ENCODE measurements around the gene ODF4.

The ODF4 gene

DNA sequence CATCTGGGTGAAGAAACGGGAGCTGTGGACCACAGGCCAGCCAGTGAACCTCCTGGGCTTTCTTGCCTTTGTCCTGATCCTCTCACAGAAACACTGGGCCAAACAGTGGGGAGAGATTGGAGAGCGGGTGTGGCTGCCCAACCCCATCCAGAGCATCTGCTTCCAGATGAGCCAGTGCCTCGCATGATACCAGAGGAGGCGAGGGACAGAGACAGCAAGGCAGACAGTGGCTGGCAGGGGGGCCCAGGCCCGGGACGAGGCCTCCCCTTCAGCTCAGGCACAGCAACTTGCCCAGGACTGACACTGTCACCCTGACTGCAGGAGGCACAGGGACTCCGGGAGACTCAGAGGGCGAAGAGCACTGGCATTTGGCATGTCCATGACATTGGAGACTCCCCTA is 17.6 kb upstream of the ODF4 start:
- Histone ChIP-seq H3K9me3 (ENCODE audit: control insufficient read depth, insufficient read depth, low read length) (no peaks in the 10 kb centered on the region), H3K4me2 (ENCODE audit: low read length) (no peak overlapping the region), H3K9me2 (replicated peaks; ENCODE audit: control insufficient read depth, low read length) (no peaks in the 10 kb centered on the region), H3K79me2 (ENCODE audit: control insufficient read depth, low read length) (no peaks in the 10 kb centered on the region), H3K36me3 (ENCODE audit: control insufficient read depth, low read length) (no peaks in the 10 kb centered on the region), H3F3A (ENCODE audit: control insufficient read depth, insufficient read depth) (no peaks in the 10 kb centered on the region), H3K4me1 (ENCODE audit: control insufficient read depth, low read length) (peaks cover 8% of the 10 kb centered on the region), H4K20me1 (ENCODE audit: control insufficient read depth, insufficient read depth, low read depth, low read length) (no peaks in the 10 kb centered on the region), H3K27me3 (ENCODE audit: control insufficient read depth, low read length) (peaks cover 16% of the 10 kb centered on the region), H3K4me3 (ENCODE audit: low read length) (no peak overlapping the region), H3K27ac (ENCODE audit: low read depth, low read length) (no peak overlapping the region)
- no peak for TF ChIP-seq EZH2phosphoT487 (IDR thresholded peaks at IDR 0.05; ENCODE audit: borderline replicate concordance, low read length)
- TF ChIP-seq CTCF (IDR thresholded peaks at IDR 0.05; ENCODE audit: low read depth, low read length, poor library complexity, severe bottlenecking), result no peak

DNA sequence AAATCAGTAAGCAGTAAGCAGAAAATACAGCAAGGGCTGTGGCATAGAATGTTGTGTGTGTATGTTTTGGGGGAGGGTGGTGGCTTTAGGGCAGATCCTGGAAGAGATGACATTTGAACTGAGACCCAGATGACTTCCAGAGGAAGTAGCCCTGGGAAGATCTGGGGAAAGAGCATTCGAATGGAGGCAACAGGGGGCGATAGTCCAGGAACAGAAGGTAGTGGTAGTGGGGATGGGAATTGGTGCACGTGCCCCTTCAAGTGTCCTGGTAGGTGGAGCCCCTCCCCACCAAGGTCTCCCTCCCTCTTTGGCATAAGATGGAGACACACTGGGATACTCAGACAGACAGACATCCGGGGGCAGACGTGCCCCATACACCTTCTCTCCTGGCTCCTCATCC is 15.5 kb upstream of the ODF4 start:
- H3K9me2 ChIP-seq (replicated peaks; ENCODE audit: control insufficient read depth, low read length), result no peaks in the 10 kb centered on the region
- TF ChIP-seq CTCF (IDR thresholded peaks at IDR 0.05; ENCODE audit: low read depth, low read length, poor library complexity, severe bottlenecking), result no peak
- no peak for TF ChIP-seq EZH2phosphoT487 (IDR thresholded peaks at IDR 0.05; ENCODE audit: borderline replicate concordance, low read length)

DNA sequence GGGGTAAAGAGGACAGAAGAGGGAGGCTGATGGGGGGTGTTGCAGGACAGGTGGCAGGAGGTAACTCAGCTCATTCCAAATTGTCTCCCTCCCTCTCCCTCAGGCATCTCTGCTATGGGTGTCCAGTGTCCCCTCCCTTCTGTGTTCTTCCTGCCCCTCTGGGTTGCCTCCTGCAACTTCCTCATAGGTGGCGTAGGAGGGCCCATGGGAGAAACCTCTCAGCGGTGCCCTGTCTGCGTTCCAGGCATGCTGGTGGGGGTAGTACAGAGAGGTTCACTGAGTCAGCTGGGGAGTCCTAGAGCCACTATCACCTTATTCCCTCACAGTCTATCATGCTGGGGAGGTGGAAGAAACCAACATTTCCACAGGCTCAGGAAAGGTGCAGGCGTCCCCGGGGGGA is 14.7 kb upstream of the ODF4 start:
- peaks cover 8% of the 10 kb centered on the region for H3K4me1 ChIP-seq (ENCODE audit: control insufficient read depth, low read length)
- no peaks in the 10 kb centered on the region for H3K9me2 ChIP-seq (replicated peaks; ENCODE audit: control insufficient read depth, low read length)
- no peak for TF ChIP-seq CTCF (IDR thresholded peaks at IDR 0.05; ENCODE audit: low read depth, low read length, poor library complexity, severe bottlenecking)
- TF ChIP-seq EZH2phosphoT487 (IDR thresholded peaks at IDR 0.05; ENCODE audit: borderline replicate concordance, low read length), result no peak
- peaks cover 21% of the 10 kb centered on the region for H3K27me3 ChIP-seq (ENCODE audit: control insufficient read depth, low read length)
- no peak overlapping the region for H3K4me2 ChIP-seq (ENCODE audit: low read length)
- no peaks in the 10 kb centered on the region for H4K20me1 ChIP-seq (ENCODE audit: control insufficient read depth, insufficient read depth, low read depth, low read length)
- no peaks in the 10 kb centered on the region for H3F3A ChIP-seq (ENCODE audit: control insufficient read depth, insufficient read depth)
- H3K79me2 ChIP-seq (ENCODE audit: control insufficient read depth, low read length), result no peaks in the 10 kb centered on the region
- H3K27ac ChIP-seq (ENCODE audit: low read depth, low read length), result no peak overlapping the region
- H3K4me3 ChIP-seq (ENCODE audit: low read length), result no peak overlapping the region
- no peaks in the 10 kb centered on the region for H3K36me3 ChIP-seq (ENCODE audit: control insufficient read depth, low read length)
- no peaks in the 10 kb centered on the region for H3K9me3 ChIP-seq (ENCODE audit: control insufficient read depth, insufficient read depth, low read length)

More for the DNA sequence above, 15.5 kb upstream of the ODF4 start:
- Histone ChIP-seq H3K4me3 (ENCODE audit: low read length) (no peak overlapping the region), H3F3A (ENCODE audit: control insufficient read depth, insufficient read depth) (no peaks in the 10 kb centered on the region), H3K4me2 (ENCODE audit: low read length) (no peak overlapping the region), H3K27ac (ENCODE audit: low read depth, low read length) (no peak overlapping the region), H4K20me1 (ENCODE audit: control insufficient read depth, insufficient read depth, low read depth, low read length) (no peaks in the 10 kb centered on the region), H3K9me3 (ENCODE audit: control insufficient read depth, insufficient read depth, low read length) (no peaks in the 10 kb centered on the region), H3K27me3 (ENCODE audit: control insufficient read depth, low read length) (peaks cover 21% of the 10 kb centered on the region), H3K79me2 (ENCODE audit: control insufficient read depth, low read length) (no peaks in the 10 kb centered on the region), H3K4me1 (ENCODE audit: control insufficient read depth, low read length) (peaks cover 8% of the 10 kb centered on the region), H3K36me3 (ENCODE audit: control insufficient read depth, low read length) (no peaks in the 10 kb centered on the region)
